CD8-positive, alpha-beta memory T cell (primary cell): ENCODE data around the gene KRT13. TPM values are rescaled to one million over a fixed set of nuclear protein-coding genes. Genes with fewer than 3 reads are reported as not detected.
A peak's percentile ranks its signal among the peaks of the same experiment; 100 is the strongest.

Experiments
- CTCF ChIA-PET: fragments of 350-600 bp; sonication (Branson Sonifier 250); formaldehyde crosslinking; loops from one replicate; lab custom pipeline; 2021; ENCODE audit warnings: antibody characterized with exemption; lab: Charles Lee
- POLR2A ChIA-PET: fragments of 350-600 bp; sonication (Branson Sonifier 250); formaldehyde crosslinking; loops from one replicate; lab custom pipeline; 2021; ENCODE audit warnings: antibody characterized with exemption; lab: Charles Lee
- DNase-seq, 5 donors: peaks; one replicate each; pipeline versions ENCODE4 v3.0.0 to v3.0.0-alpha.2; 2020 to 2022; ENCODE audit warnings: mixed read lengths in 1 of 5
- H3K27ac ChIP-seq: one replicate; pipeline ENCODE4 v1.7.0; 2013; ENCODE audit warnings: low read depth, mild to moderate bottlenecking, low read length, moderate library complexity
- H3K27me3 ChIP-seq: 2 replicates; pipeline ENCODE4 v1.7.0; 2013; ENCODE audit warnings: low read length, mild to moderate bottlenecking; ENCODE audit not compliant: insufficient read depth, poor library complexity, severe bottlenecking
- H3K36me3 ChIP-seq: 2 replicates; pipeline ENCODE4 v1.7.0; 2013; ENCODE audit warnings: mild to moderate bottlenecking, low read length, moderate library complexity; ENCODE audit not compliant: insufficient read depth
- H3K4me1 ChIP-seq: 2 replicates; pipeline ENCODE4 v1.7.0; 2013; ENCODE audit warnings: mild to moderate bottlenecking, low read length, moderate library complexity; ENCODE audit not compliant: insufficient read depth
- H3K4me3 ChIP-seq: 2 replicates; pipeline ENCODE4 v1.7.0; 2013; ENCODE audit warnings: mild to moderate bottlenecking, low read length
- H3K9me3 ChIP-seq: 2 replicates; pipeline ENCODE4 v1.7.0; 2013; ENCODE audit warnings: mild to moderate bottlenecking, low read length
- H3K27ac Mint-ChIP-seq, 8 donors: one replicate each; pipeline ENCODE4 v1.8.0; 2020 to 2021; ENCODE audit warnings: mixed read lengths in 8 of 8, mild to moderate bottlenecking in 6 of 8, inconsistent platforms in 3 of 8, moderate library complexity in 3 of 8
- H3K27me3 Mint-ChIP-seq, 2 donors: one replicate each; pipeline ENCODE4 v1.8.0; 2020 to 2021; ENCODE audit warnings: mixed read lengths in 2 of 2, mild to moderate bottlenecking in 1 of 2, moderate library complexity in 1 of 2
- H3K36me3 Mint-ChIP-seq, 3 donors: one replicate each; pipeline ENCODE4 v1.8.0; 2020 to 2021; ENCODE audit warnings: mixed read lengths in 3 of 3, inconsistent platforms in 1 of 3, mild to moderate bottlenecking in 1 of 3
- H3K4me1 Mint-ChIP-seq, 3 donors: one replicate each; pipeline ENCODE4 v1.8.0; 2020 to 2021; ENCODE audit warnings: mixed read lengths in 3 of 3, inconsistent platforms in 1 of 3, mild to moderate bottlenecking in 1 of 3
- H3K4me3 Mint-ChIP-seq, 7 donors: one replicate each; pipeline ENCODE4 v1.8.0; 2020 to 2021; ENCODE audit warnings: mixed read lengths in 7 of 7, mild to moderate bottlenecking in 6 of 7, moderate library complexity in 4 of 7, inconsistent platforms in 2 of 7
- H3K9me3 Mint-ChIP-seq, 5 donors: one replicate each; pipeline ENCODE4 v1.8.0; 2020 to 2022; ENCODE audit warnings: mixed read lengths in 5 of 5, mild to moderate bottlenecking in 3 of 5, moderate library complexity in 2 of 5, inconsistent platforms in 1 of 5
- polyA plus RNA-seq: library from polyadenylated mRNA; unstranded; fragments of 300-500 nt; fragmentation: Illumina TruSeq; gene quantifications from one replicate; pipeline ENCODE4 v1.2.3, GENCODE V29; 2021
- total RNA-seq, 2 experiments: library from RNA; stranded (reverse); gene quantifications; one replicate each; pipeline ENCODE4 v1.2.3, GENCODE V29; 2021

KRT13 gene
- total and polyA plus RNA-seq, 3 experiments from 2014 or later: not detected

- Mint-ChIP-seq H3K9me3 (no peaks in the 10 kb centered on the region), H3K36me3 (no peaks in the 10 kb centered on the region), H3K4me1 (no peaks in the 10 kb centered on the region), H3K4me3 (no peak overlapping the region), H3K27me3 (peaks cover 11 to 20% of the 10 kb centered on the region in 2 donors), H3K27ac (peak overlapping the region in 1 of 8 donors; percentile 20)
- ChIA-PET CTCF (no interaction called here), POLR2A (no interaction called here)
- Histone ChIP-seq H3K27me3 (no peaks in the 10 kb centered on the region), H3K27ac (no peak overlapping the region), H3K9me3 (no peaks in the 10 kb centered on the region), H3K4me3 (no peak overlapping the region), H3K36me3 (no peaks in the 10 kb centered on the region), H3K4me1 (no peaks in the 10 kb centered on the region)
- no peak for DNase-seq
Measured at GRCh38 chr17:41504246-41504977, 1.0 kb downstream of the KRT13 start.

- no peaks in the 10 kb centered on the region for H3K27me3 ChIP-seq
- H3K4me1 ChIP-seq: no peaks in the 10 kb centered on the region
- H3K9me3 Mint-ChIP-seq: no peaks in the 10 kb centered on the region
- H3K9me3 ChIP-seq: no peaks in the 10 kb centered on the region
- H3K27ac Mint-ChIP-seq: no peak overlapping the region
- POLR2A ChIA-PET: interaction anchor here (0.5 kb wide), 1 partner anchor 71 kb away, joined by 3 read pairs; no protein-coding TSS in a partner anchor
- no peaks in the 10 kb centered on the region for H3K4me1 Mint-ChIP-seq
- DNase-seq: no peak
- H3K4me3 Mint-ChIP-seq: no peak overlapping the region
- CTCF ChIA-PET: no interaction called here
- H3K27me3 Mint-ChIP-seq: peaks cover 11 to 28% of the 10 kb centered on the region in 2 donors
- H3K27ac ChIP-seq: no peak overlapping the region
- H3K36me3 ChIP-seq: no peaks in the 10 kb centered on the region
- no peaks in the 10 kb centered on the region for H3K36me3 Mint-ChIP-seq
- H3K4me3 ChIP-seq: no peak overlapping the region
Measured at GRCh38 chr17:41503202-41503601, 2.2 kb downstream of the KRT13 start.

DNA sequence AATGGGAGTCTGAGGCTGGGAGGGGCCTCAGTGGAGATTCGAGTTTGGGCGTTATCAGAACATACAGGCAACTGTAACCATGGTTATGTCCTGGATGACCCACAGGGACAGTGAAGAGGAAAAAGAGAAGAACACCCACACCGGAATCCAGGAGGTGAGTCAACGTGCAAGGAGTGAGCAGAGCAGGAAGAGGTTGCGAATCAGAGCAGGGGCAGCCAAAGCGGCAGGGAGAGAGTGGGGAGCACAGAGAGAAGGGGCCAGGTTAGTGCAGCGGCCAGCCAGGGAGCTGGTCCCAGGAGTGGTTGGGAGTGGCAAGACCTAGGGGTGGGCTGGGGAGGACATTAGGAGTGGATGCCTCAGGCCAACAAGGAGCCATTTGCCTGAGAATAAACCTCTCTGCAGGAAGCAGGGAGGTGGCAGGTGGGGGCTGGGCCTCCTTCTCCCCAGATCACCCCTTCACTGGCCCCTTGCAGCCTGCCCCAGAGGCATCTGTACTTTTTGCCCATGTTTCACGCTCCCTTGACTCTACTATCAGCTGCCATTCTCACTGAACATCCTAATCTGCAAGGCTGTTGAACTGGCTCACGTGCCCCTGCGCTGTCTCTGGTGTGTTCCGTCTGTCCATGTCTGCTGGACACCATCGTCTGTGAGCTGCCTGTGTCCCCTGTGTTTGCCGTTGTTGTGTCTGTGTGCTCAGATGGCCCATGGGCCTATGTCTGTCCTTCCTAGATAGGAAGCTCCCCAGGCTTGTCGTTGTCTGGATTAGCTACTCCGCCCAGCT, 5.1 kb downstream of the KRT13 start:
- CTCF ChIA-PET: no interaction called here
- peaks cover 10 to 31% of the 10 kb centered on the region in 2 donors for H3K27me3 Mint-ChIP-seq
- no peak for DNase-seq
- Histone ChIP-seq H3K27me3 (no peaks in the 10 kb centered on the region), H3K9me3 (no peaks in the 10 kb centered on the region), H3K4me1 (peaks cover 9% of the 10 kb centered on the region), H3K36me3 (no peaks in the 10 kb centered on the region), H3K4me3 (no peak overlapping the region), H3K27ac (peak overlapping the region; percentile 43)
- H3K27ac Mint-ChIP-seq: peak overlapping the region in 1 of 8 donors; percentile 66
- H3K36me3 Mint-ChIP-seq: no peaks in the 10 kb centered on the region
- POLR2A ChIA-PET: no interaction called here
- H3K9me3 Mint-ChIP-seq: no peaks in the 10 kb centered on the region
- no peak overlapping the region for H3K4me3 Mint-ChIP-seq
- H3K4me1 Mint-ChIP-seq: peaks cover 5 to 9% (median 8%) of the 10 kb centered on the region in 3 donors

DNA sequence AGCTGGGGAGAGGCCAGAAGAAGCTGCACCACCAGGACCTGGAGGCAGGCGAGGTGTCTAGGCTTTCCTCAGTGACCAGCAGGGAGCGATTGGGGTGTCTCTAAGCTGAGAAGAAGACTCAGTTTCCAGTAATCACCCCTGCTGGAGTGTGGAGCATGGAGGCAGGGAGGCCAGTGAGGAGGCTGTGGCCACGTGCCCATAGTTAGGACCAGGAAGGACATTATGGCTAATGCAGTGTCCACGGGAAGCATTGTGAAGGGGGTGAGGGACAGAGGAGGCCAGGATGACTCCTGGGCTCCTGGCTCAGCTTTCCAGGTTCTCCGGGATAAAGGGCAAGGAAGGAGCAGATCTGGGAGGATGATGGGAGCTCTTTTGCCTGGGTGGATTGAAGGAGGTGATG, 5.7 kb downstream of the KRT13 start:
- peaks cover 5 to 9% (median 8%) of the 10 kb centered on the region in 3 donors for H3K4me1 Mint-ChIP-seq
- H3K36me3 Mint-ChIP-seq: no peaks in the 10 kb centered on the region
- no peak overlapping the region for H3K4me3 Mint-ChIP-seq

GRCh38 chr17:41498276-41498675, 7.1 kb downstream of the KRT13 start:
- Histone ChIP-seq H3K9me3 (no peaks in the 10 kb centered on the region), H3K4me1 (peaks cover 9% of the 10 kb centered on the region), H3K27me3 (no peaks in the 10 kb centered on the region), H3K36me3 (no peaks in the 10 kb centered on the region), H3K4me3 (no peak overlapping the region), H3K27ac (no peak overlapping the region)
- no peak for DNase-seq
- peaks cover 10 to 30% of the 10 kb centered on the region in 2 donors for H3K27me3 Mint-ChIP-seq
- no peaks in the 10 kb centered on the region for H3K9me3 Mint-ChIP-seq
- peaks cover 5 to 9% (median 8%) of the 10 kb centered on the region in 3 donors for H3K4me1 Mint-ChIP-seq
- POLR2A ChIA-PET: no interaction called here
- H3K27ac Mint-ChIP-seq: peak overlapping the region in 1 of 8 donors; percentile 68
- H3K36me3 Mint-ChIP-seq: no peaks in the 10 kb centered on the region
- H3K4me3 Mint-ChIP-seq: no peak overlapping the region
- CTCF ChIA-PET: interaction anchor here (0.9 to 2.1 kb wide), 2 partner anchors 15 to 51 kb away, joined by 3 to 7 read pairs; no protein-coding TSS in a partner anchor

More for the DNA sequence above, 5.7 kb downstream of the KRT13 start:
- H3K36me3 ChIP-seq: no peaks in the 10 kb centered on the region
- no peak overlapping the region for H3K4me3 ChIP-seq
- H3K27ac ChIP-seq: peak overlapping the region; percentile 9
- peaks cover 10 to 31% of the 10 kb centered on the region in 2 donors for H3K27me3 Mint-ChIP-seq
- POLR2A ChIA-PET: no interaction called here
- H3K27ac Mint-ChIP-seq: peak overlapping the region in 1 of 8 donors; percentile 41
- H3K9me3 ChIP-seq: no peaks in the 10 kb centered on the region
- H3K9me3 Mint-ChIP-seq: no peaks in the 10 kb centered on the region
- CTCF ChIA-PET: no interaction called here
- H3K27me3 ChIP-seq: no peaks in the 10 kb centered on the region
- H3K4me1 ChIP-seq: peaks cover 9% of the 10 kb centered on the region
- no peak for DNase-seq

DNA sequence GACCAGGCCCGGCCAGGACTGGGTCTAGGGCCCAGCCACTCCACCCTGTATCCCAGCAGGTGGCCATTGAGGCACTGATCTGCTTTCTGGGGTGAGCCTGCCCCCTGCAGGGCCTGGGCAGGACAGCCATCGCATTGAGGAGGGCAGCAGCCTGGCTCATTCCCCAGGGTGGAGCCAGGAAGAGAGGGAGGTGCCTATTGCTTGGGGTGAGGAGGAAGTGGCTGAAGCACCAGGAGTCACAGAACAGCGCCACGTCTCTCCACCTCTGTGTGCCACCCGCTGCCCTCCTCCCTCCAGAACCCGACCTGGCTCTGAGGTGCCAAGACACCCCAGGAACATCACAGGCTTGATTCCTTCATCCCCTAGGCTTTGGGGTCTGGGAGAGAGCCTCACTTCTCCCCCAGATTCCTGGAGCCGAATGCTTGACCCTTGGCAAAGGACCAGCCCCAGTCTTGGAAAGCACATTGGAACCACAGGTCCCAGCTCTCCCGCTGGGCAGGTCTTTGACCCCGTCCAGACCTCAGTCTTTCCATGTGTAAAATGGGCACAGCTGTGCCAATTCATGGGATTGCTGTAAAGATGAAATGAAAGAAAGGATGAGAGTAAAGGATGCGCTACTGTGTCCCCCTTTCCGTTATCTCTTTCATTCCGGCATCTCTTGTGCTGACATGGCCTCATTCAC, 8.5 kb downstream of the KRT13 start:
- H3K9me3 ChIP-seq: no peaks in the 10 kb centered on the region
- H3K27ac ChIP-seq: no peak overlapping the region
- H3K27me3 Mint-ChIP-seq: peaks cover 10 to 24% of the 10 kb centered on the region in 2 donors
- peaks cover 9% of the 10 kb centered on the region for H3K4me1 ChIP-seq
- H3K27me3 ChIP-seq: no peaks in the 10 kb centered on the region
- H3K4me3 Mint-ChIP-seq: no peak overlapping the region
- no peak overlapping the region for H3K4me3 ChIP-seq
- H3K27ac Mint-ChIP-seq: peak overlapping the region in 2 of 8 donors; percentile 22 to 38
- H3K36me3 ChIP-seq: no peaks in the 10 kb centered on the region
- H3K9me3 Mint-ChIP-seq: no peaks in the 10 kb centered on the region
- peaks cover 5 to 9% (median 8%) of the 10 kb centered on the region in 3 donors for H3K4me1 Mint-ChIP-seq
- ChIA-PET POLR2A (no interaction called here), CTCF (interaction anchor here (0.9 to 2.2 kb wide), 5 partner anchors 52 to 175 kb away, joined by 3 to 7 read pairs (median 5); no protein-coding TSS in a partner anchor)
- no peaks in the 10 kb centered on the region for H3K36me3 Mint-ChIP-seq
- peak; percentile 13 to 56 (median 30) for DNase-seq

GRCh38 chr17:41494524-41494923, 10.9 kb downstream of the KRT13 start:
- Mint-ChIP-seq H3K4me1 (peaks cover 13 to 19% (median 17%) of the 10 kb centered on the region in 3 donors), H3K36me3 (no peaks in the 10 kb centered on the region), H3K27ac (peak overlapping the region in 1 of 8 donors; percentile 17), H3K27me3 (peaks cover under 1 to 12% of the 10 kb centered on the region in 2 donors), H3K9me3 (no peaks in the 10 kb centered on the region), H3K4me3 (no peak overlapping the region)
- H3K4me1 ChIP-seq: peaks cover 9% of the 10 kb centered on the region
- no peak overlapping the region for H3K27ac ChIP-seq
- no peak overlapping the region for H3K4me3 ChIP-seq
- no peaks in the 10 kb centered on the region for H3K27me3 ChIP-seq
- no peaks in the 10 kb centered on the region for H3K9me3 ChIP-seq
- ChIA-PET POLR2A (no interaction called here), CTCF (interaction anchor here (2.2 kb wide), 1 partner anchor 55 kb away, joined by 7 read pairs; no protein-coding TSS in a partner anchor)
- no peak for DNase-seq
- no peaks in the 10 kb centered on the region for H3K36me3 ChIP-seq
